ENCODE measurements around the gene EFCAB10.
"Not testable (repeated sequence)": the region's sequence is repeated elsewhere in the genome, so short reads cannot be mapped to it uniquely, and the experiment has no call there.

The EFCAB10 gene, protein sequence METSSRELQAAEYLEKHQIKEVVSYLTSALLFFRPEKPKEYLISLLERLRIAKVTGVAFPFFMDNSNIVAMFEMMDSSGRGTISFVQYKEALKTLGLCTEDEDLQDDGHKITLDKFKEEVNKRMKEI

DNA sequence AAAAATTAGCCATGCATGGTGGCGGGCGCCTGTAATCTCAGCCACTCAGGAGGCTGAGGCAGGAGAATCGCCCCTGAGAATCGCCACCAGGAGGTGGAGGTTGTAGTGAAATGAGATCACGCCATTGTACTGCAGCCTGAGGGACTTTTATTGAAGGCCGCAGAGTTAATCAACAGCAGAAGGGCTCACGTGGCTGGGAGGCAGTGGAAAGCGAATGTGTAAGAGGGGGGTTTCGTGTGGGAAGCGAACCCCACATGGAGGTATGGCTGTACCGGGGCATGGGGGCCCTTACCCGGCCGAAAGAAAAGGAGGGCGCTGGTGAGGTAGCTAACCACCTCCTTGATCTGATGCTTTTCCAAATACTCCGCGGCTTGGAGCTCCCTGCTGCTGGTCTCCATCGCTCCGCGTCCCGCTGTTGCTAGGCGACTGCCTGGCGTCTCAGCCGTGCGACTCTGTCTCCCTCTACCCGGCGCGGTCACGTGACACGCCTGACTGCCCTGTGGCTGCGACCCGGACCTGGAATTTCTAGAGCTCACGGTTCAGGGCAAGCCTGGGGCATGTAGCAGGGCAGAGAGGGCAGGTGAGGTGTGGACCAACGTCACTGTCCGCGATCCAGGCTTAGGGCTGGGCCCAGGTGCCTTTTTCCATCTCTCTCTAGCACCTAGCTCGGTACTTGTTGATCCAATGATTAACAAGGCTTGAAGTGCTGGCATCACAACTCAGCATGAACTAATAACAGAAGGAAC is at the start of gene EFCAB10:
Gene EFCAB10 (minus strand): TSS at position 428 of the 746 bp plus-strand sequence. CDS start 30 bp downstream, at position 398.
- peak; percentile 41 to 70 for ATAC-seq

DNA sequence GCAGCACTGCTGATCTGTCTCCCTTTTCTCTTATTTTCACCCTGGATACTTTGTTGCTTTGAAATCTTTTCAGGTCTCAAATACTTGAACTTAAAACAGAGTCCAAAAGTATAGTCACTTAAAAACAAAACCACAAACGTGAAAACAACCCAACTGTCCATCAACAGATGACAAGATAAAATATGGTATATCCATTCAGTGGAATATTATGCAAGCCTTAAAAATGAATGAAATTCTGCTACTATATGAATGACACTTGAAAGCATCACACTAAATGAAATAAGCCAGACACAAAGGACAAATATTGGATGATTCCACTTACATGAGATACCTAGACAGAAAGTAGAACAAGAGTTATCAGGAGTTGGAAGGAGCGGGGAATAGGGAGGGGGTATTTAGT is 44.7 kb upstream of the EFCAB10 start:
- no peak for ATAC-seq

DNA sequence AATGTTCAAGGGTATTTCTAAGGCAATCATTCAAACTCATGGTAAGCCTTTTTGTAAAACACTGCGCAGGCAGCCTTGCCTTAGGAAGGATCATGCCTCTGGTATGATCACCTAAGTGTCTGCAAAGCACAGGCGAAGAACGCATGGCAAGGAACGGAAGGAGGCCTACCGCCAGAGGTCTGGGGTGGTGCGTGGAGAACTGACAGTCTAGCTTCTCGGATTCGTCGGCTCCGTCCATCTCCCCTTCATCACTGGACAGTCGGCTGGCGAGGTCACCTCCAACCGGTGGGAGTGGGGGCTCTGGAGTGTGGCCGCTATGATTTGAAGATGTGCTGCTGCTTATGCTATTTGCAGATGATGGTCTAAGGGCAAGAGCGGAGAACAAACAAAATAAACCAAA is 42.6 kb upstream of the EFCAB10 start:
- ATAC-seq, result no peak

DNA sequence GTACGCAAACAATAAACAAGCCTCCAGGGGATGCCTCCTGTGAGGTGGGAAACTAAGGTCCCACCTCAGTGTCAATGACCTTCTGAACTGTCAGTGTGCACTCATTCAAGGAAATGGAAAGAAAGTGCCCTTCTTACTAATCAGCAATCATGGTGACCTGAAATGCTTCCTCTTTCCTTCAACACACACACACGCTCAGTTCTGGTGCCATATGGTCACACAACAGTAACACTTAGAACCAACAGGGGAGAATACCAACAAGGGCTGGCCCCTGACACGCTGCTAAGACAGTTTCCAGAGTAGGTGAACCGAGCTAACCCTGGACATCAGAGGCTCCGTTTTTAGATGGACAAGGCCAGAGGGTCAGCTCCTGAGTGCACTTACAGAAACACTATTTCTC is 42.1 kb upstream of the EFCAB10 start:
- ATAC-seq, result no peak

DNA sequence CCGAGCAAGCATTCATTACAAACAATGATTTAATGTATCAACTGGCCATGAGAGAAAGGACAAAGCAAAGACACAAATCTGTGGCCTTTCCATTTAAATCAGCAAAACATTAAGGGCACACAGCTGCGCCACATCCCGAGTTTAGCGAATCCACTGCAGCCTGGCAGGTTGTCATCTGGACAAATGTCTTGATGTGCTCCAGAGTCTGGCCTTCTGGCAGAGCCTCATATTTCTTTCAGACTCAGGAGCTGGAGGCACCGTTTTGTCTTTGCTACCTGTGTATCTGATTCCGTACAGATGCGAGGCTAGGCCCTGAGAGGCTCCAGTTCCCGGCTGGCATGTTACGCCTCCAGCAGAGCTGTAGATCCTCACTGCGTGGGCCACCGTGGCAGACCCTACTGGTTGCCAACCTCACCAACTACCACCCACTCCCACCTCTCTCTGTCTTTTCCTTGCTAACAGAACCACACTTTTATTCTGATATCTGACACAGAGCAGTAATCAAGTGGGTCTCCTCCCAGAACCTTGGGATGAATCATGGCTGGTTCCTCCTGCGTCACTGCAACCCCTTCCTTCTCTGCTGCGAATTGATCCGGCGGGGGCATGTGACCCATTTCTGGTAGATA is 40.9 kb upstream of the EFCAB10 start:
- no peak for ATAC-seq

DNA sequence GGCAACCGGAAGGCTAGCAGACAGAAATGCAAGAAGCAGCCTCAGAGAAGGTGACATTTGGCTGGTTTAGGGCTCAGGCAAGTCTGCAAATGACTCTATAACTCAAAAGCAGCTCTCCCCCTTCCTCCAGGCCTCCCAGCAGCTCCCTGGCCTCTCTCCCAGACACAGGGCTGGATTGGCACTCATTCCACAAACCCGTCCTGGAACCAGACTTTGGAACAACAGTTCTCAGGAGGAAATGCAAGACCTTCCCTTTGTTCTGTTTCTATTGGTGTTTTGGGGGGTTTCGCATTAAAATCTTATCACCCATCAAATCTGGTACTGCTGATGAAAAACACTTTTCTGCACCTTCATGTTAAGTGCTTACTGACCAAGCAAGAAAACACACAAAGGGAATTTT is 40.3 kb upstream of the EFCAB10 start:
- no peak for ATAC-seq

DNA sequence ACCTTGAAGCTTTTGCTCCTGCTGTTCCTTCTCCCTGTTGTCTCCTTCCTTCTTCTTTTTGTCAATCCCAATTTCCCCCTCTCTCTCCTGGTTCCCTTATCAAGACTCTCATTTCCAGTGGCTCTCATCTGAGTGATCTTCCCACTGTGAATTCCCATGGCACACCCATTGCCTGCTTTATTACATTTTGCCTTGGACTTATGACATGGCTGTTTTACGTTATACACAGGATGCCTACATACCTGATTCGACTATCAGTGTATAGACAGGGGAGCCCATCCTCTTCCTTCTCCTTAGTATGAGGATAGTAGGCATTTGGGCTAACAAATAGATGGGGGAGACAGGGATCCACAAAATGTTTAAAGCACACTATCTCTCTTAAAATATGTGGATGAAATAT is 39.9 kb upstream of the EFCAB10 start:
- no peak for ATAC-seq

DNA sequence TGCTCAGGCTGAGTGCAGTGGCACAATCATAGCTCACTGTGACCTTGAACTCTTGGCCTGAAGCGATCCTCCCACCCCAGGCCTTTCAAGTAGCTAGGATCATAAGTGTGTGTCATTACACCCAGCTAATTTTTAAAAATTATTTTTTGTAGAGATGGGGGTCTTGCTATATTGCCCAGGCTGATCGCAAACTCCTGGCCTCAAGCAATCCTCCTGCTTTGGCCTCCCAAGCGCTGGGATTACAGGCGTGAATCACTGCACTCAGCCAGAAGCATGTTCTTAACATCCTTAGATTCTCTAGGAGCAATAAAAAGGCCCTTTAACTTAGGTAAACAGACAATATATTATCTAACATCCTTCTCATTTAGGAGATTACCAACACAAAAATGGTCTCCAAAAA is 38.3 kb upstream of the EFCAB10 start:
- ATAC-seq, result no peak

DNA sequence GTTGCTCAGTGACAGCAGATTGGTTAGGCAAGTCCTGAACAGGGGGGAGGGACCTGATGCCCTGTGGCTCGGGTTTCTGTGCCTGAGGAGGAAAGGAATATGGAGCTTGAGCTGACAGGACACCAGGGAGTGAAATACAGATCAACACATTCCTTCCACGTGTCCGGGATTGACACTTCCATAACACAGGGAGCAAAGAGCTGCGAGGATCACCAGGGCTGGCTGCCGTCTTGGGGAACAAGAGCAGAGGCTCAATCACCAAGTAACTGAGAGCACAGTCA is 36.7 kb upstream of the EFCAB10 start:
- ATAC-seq, result no peak

DNA sequence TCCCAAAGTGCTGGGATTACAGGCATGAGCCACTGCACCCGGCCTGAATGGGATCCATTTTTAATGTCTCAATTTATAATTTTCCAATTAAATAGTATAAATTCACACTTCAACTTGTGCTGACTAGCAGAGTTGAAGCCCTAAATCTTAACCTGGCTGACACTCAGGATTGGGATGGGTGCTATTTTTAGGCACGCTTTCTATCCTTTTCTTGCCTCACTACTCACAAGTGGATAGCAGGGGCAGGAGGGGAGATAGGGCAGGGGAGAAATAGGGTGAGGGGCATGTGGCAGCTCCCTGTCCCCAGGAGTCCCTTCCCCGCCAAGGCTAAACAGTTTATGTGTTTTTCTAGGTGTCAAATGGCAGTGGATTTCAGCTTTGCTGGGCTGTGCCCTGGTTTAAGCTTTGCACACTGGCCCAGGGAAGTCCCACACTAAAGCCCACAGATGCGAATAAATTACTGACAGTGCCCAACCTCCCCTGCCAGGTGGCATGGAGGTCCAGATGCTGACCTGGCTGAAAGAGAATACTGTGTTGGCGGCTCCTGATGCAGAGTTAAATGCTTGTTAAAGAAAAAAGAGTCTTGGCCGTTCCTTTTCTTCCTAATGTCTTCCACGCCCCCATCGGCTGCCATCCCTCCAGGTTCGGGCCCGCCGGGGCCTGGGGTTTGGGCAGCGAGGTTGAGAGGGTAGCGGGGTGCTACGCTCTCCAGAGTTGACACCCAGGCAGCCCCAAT is 36.2 kb upstream of the EFCAB10 start:
- no peak for ATAC-seq

DNA sequence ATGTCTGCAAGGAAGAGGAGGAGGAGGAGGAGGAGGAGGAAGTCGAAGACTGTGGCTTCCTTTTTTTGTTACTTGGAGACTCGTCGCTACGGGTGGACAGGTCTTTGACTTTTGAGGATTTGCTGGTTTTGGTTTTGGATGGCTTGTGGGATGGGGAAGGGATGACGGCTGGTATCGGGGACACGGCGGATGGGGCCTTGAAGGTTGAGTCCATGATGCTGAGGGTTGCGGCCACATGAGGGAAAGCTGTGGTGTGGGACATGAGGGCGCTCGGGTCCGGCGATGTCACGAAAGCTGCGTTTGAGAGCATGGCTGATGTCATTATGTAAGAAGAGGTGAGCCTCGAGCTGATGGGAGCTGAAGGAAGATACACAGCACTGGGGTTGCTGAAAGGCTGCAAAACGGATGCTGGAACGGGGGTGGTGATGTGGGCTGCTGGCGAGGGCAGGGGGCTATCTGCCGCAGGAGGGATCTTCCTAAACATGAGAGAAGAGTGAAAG is 33.1 kb upstream of the EFCAB10 start:
- ATAC-seq, result no peak

DNA sequence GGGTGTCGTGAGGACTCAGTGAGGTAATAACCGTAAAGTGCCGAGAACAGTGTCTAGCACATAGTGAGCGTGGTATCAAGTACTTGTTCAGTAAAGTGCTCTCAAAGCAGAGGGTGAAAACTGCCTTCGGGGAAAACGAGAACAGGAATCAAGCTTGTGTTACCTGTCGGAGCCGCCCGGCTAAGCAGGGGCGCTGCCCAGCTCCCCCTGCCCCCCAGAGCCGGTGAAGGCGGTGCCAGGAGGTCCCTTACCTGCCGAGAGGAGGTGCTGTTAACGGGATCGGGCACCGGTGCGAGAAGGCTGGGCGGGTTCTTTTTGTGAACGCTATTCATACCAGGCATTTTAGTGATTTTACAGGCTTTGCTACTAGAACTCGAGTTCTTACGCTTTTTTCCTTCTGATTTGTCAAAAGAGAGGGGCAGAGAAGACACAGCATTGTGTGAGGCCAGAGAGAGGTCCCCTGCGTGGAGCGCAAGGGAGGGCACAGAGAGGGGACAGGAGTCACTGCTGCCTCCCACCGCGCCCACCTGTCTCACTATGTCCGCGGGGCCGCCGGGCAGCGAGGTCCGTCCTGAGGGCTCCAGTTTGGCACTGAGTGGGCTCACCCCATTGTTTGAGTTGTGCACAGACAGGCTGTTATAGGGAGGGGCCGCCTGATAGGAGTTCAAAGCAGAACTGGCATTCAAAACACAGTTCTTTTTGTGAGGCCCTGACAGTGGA is 32.5 kb upstream of the EFCAB10 start:
- ATAC-seq, result no peak

DNA sequence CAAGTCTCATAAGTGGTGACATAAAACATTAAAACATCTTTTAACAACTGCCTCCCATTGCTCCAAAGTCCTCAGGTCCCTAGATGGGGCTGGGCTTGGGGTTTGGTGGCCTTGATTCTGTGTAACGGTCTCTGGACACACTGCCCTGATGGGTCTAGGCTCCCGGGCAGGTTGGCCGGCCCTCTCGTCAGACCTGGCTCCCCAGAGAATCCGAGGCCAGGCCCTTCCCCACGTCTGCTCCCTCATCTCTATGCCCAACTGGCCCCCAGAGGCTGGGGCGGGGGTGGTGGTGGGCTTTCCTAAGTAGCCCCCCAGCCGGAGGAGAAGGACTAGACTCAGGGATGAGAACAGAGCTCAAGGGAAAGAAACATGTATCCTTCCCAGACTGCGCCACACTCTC is 31.5 kb upstream of the EFCAB10 start:
- ATAC-seq, result no peak

DNA sequence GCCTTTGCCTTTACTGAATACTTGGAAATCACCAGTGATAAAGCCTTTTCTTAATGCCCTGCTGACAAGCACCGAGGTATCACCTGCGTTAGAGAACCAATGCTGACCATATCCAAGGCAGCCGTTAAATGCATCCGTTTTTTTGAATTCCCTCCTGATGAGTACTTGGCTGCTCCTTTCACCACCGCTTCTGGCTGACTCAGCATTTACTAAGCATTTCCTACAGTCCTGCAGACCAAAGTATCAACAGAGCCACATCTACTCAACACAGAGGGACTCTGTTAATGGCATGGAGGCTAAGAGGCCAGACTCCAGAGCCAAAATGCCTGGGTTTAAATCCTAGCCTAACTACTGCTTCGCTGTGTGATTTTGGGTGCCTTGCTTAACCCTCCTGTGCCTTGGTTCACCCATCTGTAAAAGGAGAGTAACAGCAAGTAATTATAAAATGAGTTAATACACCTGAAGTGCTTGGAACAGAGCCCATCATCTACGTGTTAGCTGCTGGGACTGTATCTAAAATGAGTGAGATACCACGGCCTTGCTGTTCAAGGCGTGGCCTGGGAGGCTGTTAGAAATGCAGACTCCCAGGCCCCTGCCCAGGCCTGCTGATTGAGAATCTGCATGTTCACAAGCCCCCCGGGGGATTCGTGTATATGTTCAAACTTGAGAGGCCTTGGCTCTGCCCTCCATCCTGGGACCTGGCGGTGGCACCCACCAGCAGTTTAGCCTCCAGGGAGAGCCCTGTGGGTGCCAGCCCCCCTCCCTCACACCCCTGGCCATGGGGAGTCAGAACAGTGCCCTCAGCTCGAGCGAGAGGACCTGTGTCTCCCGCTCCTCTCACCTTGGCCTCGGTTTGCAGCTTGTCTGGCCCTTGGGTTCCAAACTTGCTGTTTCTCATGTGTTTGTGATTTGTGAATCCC is 30.8 kb upstream of the EFCAB10 start:
- ATAC-seq, result no peak

DNA sequence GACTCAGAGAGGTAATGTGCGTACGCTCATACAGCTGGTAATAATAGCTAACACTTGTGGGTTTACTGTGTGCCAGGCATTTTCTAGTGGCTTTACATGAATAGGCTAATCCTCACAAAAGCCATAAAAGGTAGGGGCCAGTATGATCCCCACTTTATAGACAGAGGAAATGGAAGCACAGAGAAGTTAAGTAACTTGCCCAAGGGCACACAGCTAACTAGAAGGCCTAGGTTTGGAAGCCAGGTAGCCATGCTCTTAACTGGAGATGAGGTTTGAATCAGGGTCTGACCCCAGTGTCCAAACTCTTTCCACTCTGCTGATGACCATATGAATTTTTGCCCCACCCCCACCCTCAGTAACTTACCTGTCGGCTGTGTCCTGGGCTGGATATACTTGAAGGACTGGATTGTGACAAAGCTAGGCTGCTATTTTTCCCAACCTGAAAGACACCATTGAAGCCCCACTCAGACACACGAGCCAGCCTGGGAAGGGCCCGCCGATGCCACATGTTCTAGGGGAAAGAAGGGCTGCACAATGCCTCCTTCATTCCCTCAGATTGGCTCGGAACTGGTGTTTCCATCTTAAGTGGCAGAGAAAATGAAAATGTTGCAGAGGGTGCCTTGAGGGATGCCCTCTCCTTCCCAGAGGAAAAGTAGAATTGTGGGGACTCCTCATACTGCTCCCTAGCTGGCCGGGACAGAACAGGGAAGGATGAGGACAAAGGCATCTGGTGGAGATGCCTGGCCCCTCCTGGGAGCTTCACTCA is 29.1 kb upstream of the EFCAB10 start:
- ATAC-seq, result no peak

DNA sequence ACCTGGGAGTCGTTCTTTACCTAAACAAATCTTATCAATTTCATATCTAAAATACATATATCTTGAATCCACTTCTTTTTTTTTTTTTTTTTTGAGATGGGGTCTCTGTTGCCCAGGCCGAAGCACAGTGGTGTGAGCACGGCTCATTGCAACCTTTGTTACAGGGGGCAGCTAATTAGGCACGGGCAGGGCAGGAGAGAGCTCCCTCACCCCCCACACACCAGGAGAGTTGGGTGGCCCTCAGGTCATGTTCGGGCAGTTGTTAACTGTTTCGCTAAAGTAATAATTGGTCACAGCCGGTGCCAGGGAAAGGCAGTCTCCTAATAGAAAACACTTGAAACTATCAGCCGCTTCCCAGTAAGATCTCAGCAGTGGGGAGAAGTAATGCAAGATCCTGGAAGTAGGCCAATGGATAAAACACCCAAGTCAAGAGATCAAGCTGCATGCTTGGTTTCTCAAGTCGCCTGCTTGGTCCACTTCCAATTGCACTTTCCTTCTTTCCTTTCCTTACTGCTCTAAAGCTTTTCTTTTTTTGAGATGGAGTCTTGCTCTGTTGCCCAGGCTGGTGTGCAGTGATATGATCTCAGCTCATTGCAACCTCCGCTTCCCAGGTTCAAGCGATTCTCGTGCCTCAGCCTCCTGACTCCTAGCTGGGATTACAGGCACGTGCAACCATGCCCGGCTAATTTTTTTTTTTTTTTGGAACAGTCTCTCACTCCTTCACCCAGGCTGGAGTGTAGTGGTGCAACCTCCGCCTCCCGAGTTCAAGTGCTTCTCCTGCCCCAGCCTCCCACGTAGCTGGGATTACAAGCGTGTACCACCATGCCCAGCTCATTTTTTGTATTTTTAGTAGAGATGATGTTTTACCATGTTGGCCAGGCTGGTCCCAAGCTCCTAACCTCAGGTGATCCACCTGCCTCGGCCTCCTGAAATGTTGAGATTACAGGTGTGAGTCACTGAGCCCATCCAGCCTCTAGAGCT is 21.3 kb upstream of the EFCAB10 start:
- no peak for ATAC-seq

DNA sequence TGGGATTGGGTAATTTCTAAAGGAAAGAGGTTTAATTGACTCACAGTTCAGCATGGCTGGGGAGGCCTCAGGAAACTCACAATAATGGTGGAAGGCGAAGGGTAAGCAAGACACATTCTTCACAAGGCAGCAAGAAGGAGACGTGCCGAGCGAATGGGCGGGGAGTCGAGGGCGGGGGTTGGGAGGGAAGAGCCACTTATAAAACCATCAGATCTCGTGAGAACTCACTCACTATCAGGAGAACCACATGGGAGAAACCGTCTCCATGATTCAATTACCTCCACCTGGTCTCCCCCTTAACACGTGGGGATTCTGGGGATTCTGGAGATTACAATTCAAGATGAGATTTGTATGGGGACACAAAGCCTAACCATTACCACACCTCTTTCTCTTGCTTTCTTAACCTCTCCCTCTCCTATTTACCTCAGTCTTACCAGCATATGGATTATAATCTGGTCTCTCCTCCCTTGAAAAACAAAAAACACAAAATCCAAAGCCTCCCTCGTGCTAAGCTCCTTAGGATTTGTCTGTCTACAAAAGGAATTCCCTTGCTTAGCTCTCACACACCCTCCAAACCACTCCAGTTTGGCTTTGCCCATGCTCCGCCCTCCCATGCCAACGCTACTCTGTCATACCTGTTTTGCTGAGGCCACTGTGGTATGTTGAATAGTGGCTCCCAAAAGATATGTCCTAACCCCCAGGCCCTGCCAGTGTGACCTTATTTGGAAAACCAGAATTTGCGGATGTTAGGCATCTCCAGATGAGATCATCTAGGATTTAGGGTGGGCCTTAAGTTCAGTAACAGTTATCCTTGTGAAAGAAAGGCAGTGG is 19.6 kb upstream of the EFCAB10 start:
- ATAC-seq, result no peak

DNA sequence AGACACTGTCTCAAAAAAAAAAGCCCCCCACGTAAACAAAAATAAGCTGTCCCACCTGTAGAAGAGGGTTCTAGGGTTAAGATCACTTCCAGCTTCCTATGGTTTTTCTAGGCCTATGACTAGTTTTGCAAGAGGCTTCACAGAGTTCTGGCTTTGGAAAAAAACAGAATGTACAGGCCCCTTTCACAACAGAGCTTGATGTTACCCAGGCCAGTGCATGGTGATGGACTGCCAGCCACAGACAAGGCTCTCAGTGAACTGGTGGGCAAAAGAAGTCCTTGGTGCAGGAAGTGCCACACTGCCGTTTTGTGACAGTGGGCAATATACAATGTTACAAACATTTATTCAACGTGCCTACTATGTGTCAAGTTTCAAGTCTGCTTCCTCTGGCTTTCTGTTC is 18.3 kb upstream of the EFCAB10 start:
- ATAC-seq, result no peak

DNA sequence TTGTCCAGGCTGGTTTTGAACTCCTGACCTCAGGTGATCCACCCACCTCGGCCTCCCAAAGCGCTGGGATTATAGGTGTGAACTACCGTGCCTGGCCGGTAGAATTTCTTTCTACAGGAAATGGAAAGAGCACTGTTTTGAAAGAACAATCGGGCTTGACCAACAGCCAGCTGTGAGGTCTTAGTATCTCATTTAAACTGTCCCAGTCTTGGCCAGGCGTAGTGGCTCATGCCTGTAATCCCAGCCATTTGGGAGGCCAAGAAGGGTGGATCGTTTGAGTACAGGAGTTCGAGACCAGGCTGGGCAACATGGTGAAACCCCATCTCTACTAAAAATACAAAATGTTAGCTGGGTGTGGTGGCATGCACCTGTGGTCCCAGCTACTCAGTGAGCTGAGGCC is 17.8 kb upstream of the EFCAB10 start:
- not testable (repeated sequence) for ATAC-seq

All from activated CD4-positive, CD25-positive, alpha-beta regulatory T cell treated with anti-CD3 and anti-CD28 coated beads, Interleukin-2, amount 50 U/mL, for 24 hours (primary cell).